RWPE2 (cell line): ENCODE measurements around the gene PIK3R1.
A peak's percentile ranks its signal among the peaks of the same experiment; 100 is the strongest.

Experiments
- ATAC-seq: fragments of 200-7000 bp; cut with Tn5 transposase; 3 replicates; pipeline ENCODE4 v1.9.1; 2021; ENCODE audit warnings: low read depth
- DNase-seq: peaks from one replicate; pipeline ENCODE4 v3.0.0-alpha.2; 2020; ENCODE audit warnings: low spot score
- H3K27ac ChIP-seq: fragments of 450-650 bp; 2 replicates; pipeline ENCODE4 v1.5.1; 2017; ENCODE audit warnings: mild to moderate bottlenecking; ENCODE audit not compliant: poor library complexity, severe bottlenecking
- H3K27me3 ChIP-seq: fragments of 250-450 bp; sonication (Bioruptor Pico); 2 replicates; pipeline ENCODE4 v1.5.1; 2021; ENCODE audit warnings: mild to moderate bottlenecking, moderate library complexity; ENCODE audit not compliant: insufficient read depth, poor library complexity, severe bottlenecking
- H3K36me3 ChIP-seq: fragments of 250-450 bp; sonication (Bioruptor Pico); 2 replicates; pipeline ENCODE4 v1.5.1; 2020; ENCODE audit warnings: low read depth, mild to moderate bottlenecking, moderate library complexity
- H3K4me1 ChIP-seq: fragments of 250-450 bp; sonication (Bioruptor Pico); 2 replicates; pipeline ENCODE4 v1.5.1; 2021; ENCODE audit warnings: mild to moderate bottlenecking, moderate library complexity; ENCODE audit not compliant: insufficient read depth, poor library complexity, severe bottlenecking
- H3K4me3 ChIP-seq: fragments of 250-450 bp; sonication (Bioruptor Pico); 2 replicates; pipeline ENCODE4 v1.5.1; 2021; ENCODE audit warnings: mild to moderate bottlenecking, moderate library complexity; ENCODE audit not compliant: severe bottlenecking
- H3K9me3 ChIP-seq: fragments of 250-450 bp; sonication (Bioruptor Pico); 2 replicates; pipeline ENCODE4 v1.5.1; 2021; ENCODE audit warnings: mild to moderate bottlenecking, moderate library complexity; ENCODE audit not compliant: severe bottlenecking
- CTCF ChIP-seq: fragments of 450-650 bp; IDR thresholded peaks from one replicate; pipeline ENCODE4 v1.5.1; 2017; ENCODE audit warnings: mild to moderate bottlenecking, moderate library complexity; ENCODE audit not compliant: poor library complexity, severe bottlenecking

Gene PIK3R1

GRCh38 chr5:68266457-68266856 lies 50.9 kb downstream of the PIK3R1 start:
- Histone ChIP-seq H3K27ac (peak overlapping the region; percentile 48), H3K9me3 (no peaks in the 10 kb centered on the region), H3K27me3 (no peaks in the 10 kb centered on the region), H3K4me3 (no peak overlapping the region), H3K36me3 (peaks cover 16% of the 10 kb centered on the region; the same call in 1 of the 2 replicates), H3K4me1 (peaks cover 46% of the 10 kb centered on the region)
- TF ChIP-seq CTCF, result no peak
- peak; percentile 57 for ATAC-seq
- no peak for DNase-seq

GRCh38 chr5:68267066-68267465 lies 51.5 kb downstream of the PIK3R1 start:
- Histone ChIP-seq H3K9me3 (no peaks in the 10 kb centered on the region), H3K27ac (peak overlapping the region; percentile 48), H3K4me1 (peaks cover 46% of the 10 kb centered on the region), H3K4me3 (no peak overlapping the region), H3K27me3 (no peaks in the 10 kb centered on the region), H3K36me3 (peaks cover 16% of the 10 kb centered on the region; the same call in 1 of the 2 replicates)
- DNase-seq (no peak), ATAC-seq (no peak)
- no peak for TF ChIP-seq CTCF

DNA sequence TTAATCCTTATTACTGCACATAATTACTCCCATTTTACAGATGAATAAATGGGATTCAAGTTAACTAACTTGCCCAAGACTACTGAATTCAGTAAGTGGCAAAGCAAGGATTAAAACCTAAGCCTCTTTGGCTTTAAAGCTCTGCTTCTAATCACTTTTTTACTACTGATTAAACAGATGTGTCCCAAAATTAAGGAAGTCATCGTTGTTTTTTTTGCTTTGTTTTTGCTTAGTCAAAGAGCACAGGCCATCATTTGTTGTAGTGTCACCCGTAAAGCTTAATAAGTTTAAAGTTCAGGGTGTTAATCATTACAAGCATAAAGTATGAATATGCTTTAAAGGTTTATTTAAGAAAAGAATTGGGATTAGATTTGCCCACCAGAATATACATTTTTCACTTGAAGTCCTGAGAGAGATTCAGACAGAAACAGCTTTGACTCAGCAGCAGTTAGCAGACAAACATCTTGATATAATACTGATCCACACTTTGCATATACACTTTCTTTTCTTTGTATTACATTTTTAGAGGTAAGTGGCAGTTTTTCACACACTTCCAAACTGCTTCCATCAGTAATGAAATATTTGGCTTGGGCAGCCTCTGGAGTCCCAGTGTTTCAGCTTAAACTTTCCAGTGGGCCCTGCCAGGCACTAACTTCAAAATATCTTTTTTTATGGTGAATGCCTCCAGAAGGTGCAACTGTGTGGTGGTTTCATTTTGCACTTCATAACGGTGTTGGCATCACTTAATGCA lies 52.7 kb downstream of the PIK3R1 start:
- ATAC-seq (no peak; the same call in 2 of the 3 replicates), DNase-seq (no peak)
- H3K27me3 ChIP-seq, result no peaks in the 10 kb centered on the region
- H3K4me1 ChIP-seq, result peaks cover 46% of the 10 kb centered on the region
- H3K27ac ChIP-seq, result peak overlapping the region; percentile 48
- no peak for TF ChIP-seq CTCF
- peaks cover 24% of the 10 kb centered on the region for H3K36me3 ChIP-seq
- H3K9me3 ChIP-seq, result no peaks in the 10 kb centered on the region
- H3K4me3 ChIP-seq, result no peak overlapping the region

DNA sequence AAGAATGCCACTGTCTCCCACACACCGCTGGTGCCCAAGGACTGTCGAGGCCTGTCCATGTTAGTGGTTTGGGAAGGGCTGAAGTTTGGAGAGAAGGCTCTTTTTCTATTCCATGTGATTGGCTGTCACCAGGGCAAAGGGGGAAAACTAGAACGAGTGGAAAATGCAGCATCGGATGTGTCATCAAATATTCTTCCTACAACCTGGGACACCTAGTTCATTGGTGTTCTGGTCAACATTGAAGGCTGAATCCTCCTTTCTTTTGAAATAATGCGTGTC lies 53.2 kb downstream of the PIK3R1 start:
- no peak for DNase-seq
- peak overlapping the region; percentile 48 for H3K27ac ChIP-seq
- no peak overlapping the region for H3K4me3 ChIP-seq
- ATAC-seq, result peak; percentile 41; the same call in 2 of the 3 replicates
- H3K4me1 ChIP-seq, result peaks cover 46% of the 10 kb centered on the region
- no peak for TF ChIP-seq CTCF
- H3K36me3 ChIP-seq, result peaks cover 29% of the 10 kb centered on the region
- no peaks in the 10 kb centered on the region for H3K27me3 ChIP-seq
- no peaks in the 10 kb centered on the region for H3K9me3 ChIP-seq

DNA sequence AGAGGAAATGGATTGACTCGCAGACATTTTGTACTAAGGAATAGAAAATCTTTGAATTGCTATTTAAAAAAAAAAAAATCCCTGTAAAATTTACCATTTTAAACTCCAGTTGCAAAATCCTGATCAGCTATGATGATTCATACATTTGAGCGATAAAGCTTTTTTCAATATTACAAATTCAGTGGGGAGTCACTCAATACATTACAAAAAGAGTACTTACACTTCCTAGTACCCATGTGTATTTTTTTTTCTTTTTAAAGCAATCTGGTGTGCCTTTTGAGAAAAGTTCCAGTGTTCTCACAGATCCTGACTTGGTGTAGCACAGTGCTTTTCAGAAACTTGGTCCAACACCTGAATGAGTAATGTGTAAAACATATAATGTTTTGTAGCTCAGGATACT lies 54.3 kb downstream of the PIK3R1 start:
- H3K4me1 ChIP-seq, result peaks cover 46% of the 10 kb centered on the region
- DNase-seq (no peak), ATAC-seq (no peak)
- H3K9me3 ChIP-seq, result no peaks in the 10 kb centered on the region
- no peak overlapping the region for H3K4me3 ChIP-seq
- H3K36me3 ChIP-seq, result peaks cover 32% of the 10 kb centered on the region
- H3K27ac ChIP-seq, result peak overlapping the region; percentile 48
- TF ChIP-seq CTCF, result no peak
- H3K27me3 ChIP-seq, result no peaks in the 10 kb centered on the region
